ENCODE results near the gene CKB. TPM values are rescaled to one million over a fixed set of nuclear protein-coding genes. Genes with fewer than 3 reads are reported as not detected.
A peak's percentile ranks its signal among the peaks of the same experiment; 100 is the strongest.

Gene CKB
- total RNA-seq, 6 donors from 2014 or later: 168 to 303 (median 231) TPM

DNA sequence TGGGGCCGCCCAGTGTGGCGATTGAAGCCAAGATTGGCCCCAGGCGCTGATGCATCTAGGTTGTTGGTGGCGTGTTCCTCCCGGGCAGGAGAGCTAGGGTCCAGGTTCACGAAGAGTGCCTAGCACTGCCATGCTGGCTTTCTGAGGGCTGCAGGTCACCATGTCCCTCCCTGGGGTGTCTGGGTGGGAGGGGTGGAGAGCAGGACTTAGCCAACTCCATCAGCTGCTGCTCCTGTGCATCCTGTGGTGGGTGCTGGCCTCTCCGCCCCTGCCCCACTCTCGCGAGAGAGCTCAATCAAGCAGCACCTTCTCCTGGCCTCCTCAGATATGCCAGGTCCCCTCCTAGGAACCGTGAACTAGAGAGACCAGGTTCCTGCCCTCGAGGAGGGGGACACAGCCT is 8.2 kb upstream of the CKB start:
- Histone ChIP-seq H3K4me1 (peaks cover 26 to 50% (median 33%) of the 10 kb centered on the region in 4 donors), H3K9me3 (no peaks in the 10 kb centered on the region), H3K4me3 (no peak overlapping the region), H3K27me3 (no peaks in the 10 kb centered on the region), H3K36me3 (peaks cover 0 to 41% (median 20%) of the 10 kb centered on the region in 4 donors), H3K27ac (no peak overlapping the region)
- WGBS, 2 donors: 89 to 90% methylated on average over 3 to 11 of the region's 11 CpGs
- DNase-seq (no peak), ATAC-seq (ENCODE audit: low FRiP score in 2 of 2) (no peak)
- TF ChIP-seq CTCF (IDR thresholded peaks at IDR 0.05) (no peak), EP300 (IDR thresholded peaks at IDR 0.05) (no peak)

- WGBS, 2 donors: 57 to 71% methylated on average over 7 of the region's 7 CpGs
- Histone ChIP-seq H3K27ac (no peak overlapping the region), H3K9me3 (no peaks in the 10 kb centered on the region), H3K36me3 (peaks cover 0 to 41% (median 18%) of the 10 kb centered on the region in 4 donors), H3K4me3 (peak overlapping the region in 1 of 4 donors; percentile 99), H3K4me1 (peaks cover 26 to 50% (median 34%) of the 10 kb centered on the region in 4 donors), H3K27me3 (no peaks in the 10 kb centered on the region)
- DNase-seq: no peak
- TF ChIP-seq EP300 (IDR thresholded peaks at IDR 0.05): no peak
- no peak for TF ChIP-seq CTCF (IDR thresholded peaks at IDR 0.05)
- TF ChIP-seq POLR2A (IDR thresholded peaks at IDR 0.05): no peak
- TF ChIP-seq POLR2AphosphoS5 (IDR thresholded peaks at IDR 0.05): no peak
- no peak for ATAC-seq (ENCODE audit: low FRiP score in 2 of 2)
Measured at GRCh38 chr14:103530390-103530789, 7.8 kb upstream of the CKB start.

GRCh38 chr14:103529383-103530365 is 7.0 kb upstream of the CKB start:
- no peak for ATAC-seq (ENCODE audit: low FRiP score in 2 of 2)
- peak in 1 of 2 donors; percentile 77 for DNase-seq
- TF ChIP-seq POLR2AphosphoS5 (IDR thresholded peaks at IDR 0.05): no peak
- no peak for TF ChIP-seq CTCF (IDR thresholded peaks at IDR 0.05)
- TF ChIP-seq POLR2A (IDR thresholded peaks at IDR 0.05): no peak
- TF ChIP-seq EP300 (IDR thresholded peaks at IDR 0.05): no peak
- Histone ChIP-seq H3K36me3 (peaks cover 0 to 34% (median 14%) of the 10 kb centered on the region in 4 donors), H3K27ac (peak overlapping the region; percentile 88 to 93 (median 91)), H3K9me3 (no peaks in the 10 kb centered on the region), H3K4me1 (peaks cover 26 to 50% (median 34%) of the 10 kb centered on the region in 4 donors), H3K4me3 (peak overlapping the region; percentile 70 to 99 (median 84)), H3K27me3 (no peaks in the 10 kb centered on the region)
- WGBS, 2 donors: 43 to 53% methylated on average over 14 to 41 of the region's 42 CpGs

DNA sequence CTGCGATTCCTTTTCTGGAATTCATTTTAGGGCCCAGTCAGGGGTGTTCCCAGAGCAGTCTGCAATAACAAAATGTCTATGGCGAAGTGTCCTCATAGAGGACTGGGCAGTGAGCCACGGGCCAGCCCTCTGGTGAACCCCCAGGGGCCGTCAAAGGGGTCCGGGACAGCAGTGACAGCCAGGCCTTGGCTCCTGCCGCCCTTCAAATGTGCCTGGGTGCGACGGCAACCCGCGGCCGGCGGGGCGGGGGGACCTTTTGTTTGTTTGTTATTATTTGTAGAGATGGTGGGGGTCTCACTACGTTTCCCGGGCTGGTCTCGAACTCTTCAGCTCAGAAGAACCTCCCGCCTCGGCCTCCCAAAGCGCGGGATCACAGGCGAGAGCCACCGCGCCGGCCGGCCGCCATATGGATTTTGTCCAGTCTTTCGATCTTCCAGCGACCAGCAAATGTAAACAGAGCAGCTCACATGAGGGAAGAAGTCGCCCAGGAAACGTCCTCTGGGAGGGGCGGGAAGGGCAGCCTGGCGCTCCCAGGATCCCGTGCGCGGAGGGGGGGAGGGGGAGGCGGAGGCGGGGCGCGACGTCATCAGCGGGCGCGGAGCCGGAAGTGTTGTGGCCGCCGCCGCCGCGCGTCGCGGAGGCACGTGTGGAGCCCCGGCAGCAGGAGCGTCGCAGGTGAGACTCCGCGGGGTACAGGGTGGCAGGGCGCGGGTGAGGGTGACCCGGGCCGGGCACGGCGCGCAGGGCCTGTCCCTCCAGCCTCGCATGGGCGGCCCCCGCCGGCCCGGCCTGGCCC is 6.2 kb upstream of the CKB start, which contains the start of gene TRMT61A:
Gene TRMT61A, plus strand, starts transcription at position 610 of the 796 bp plus-strand sequence. CDS start 783 bp downstream, outside the sequence.
- Histone ChIP-seq H3K4me1 (peaks cover 26 to 50% (median 34%) of the 10 kb centered on the region in 4 donors), H3K4me3 (peak within 1 kb of the TSS; percentile 70 to 99 (median 84)), H3K27ac (peak within 1 kb of the TSS; percentile 88 to 93 (median 91)), H3K36me3 (peaks cover 0 to 25% (median 9%) of the 10 kb centered on the region in 4 donors), H3K27me3 (no peaks in the 10 kb centered on the region), H3K9me3 (no peaks in the 10 kb centered on the region)
- peak; percentile 92 to 96 for DNase-seq
- ATAC-seq (ENCODE audit: low FRiP score in 2 of 2): peak; percentile 88 to 93
- TF ChIP-seq POLR2AphosphoS5 (IDR thresholded peaks at IDR 0.05) (peak in 1 of 2 donors; percentile 77), CTCF (IDR thresholded peaks at IDR 0.05) (no peak), POLR2A (IDR thresholded peaks at IDR 0.05) (peak in 2 of 4 donors; percentile 37 to 67)
- WGBS, 2 donors: 3 to 6% methylated on average over 26 to 38 of the region's 70 CpGs
